BJ (cell line): ENCODE measurements around the gene MAST2. TPM values are rescaled to one million over a fixed set of nuclear protein-coding genes. Genes with fewer than 3 reads are reported as not detected.

Source experiments
- CTCF ChIA-PET: fragments of 350-600 bp; formaldehyde crosslinking; extraction: SDS; loops from one replicate; lab custom pipeline; 2021; ENCODE audit warnings: antibody characterized with exemption, inconsistent platforms; lab: Yijun Ruan, JAX
- POLR2A ChIA-PET: fragments of 300-600 bp; sonication (Branson Sonifier 250); formaldehyde crosslinking; extraction: SDS; loops from one replicate; lab custom pipeline; 2021; ENCODE audit warnings: antibody characterized with exemption; lab: Charles Lee
- DNase-seq: peaks from one replicate; pipeline ENCODE4 v3.0.0-alpha.2; 2011; ENCODE audit warnings: low read depth
- H3K27me3 ChIP-seq: 2 replicates; pipeline ENCODE4 v1.6.0; 2011; ENCODE audit warnings: low read length; ENCODE audit not compliant: control insufficient read depth, insufficient read depth
- H3K36me3 ChIP-seq: 2 replicates; pipeline ENCODE4 v1.5.1; 2011; ENCODE audit warnings: low read length; ENCODE audit not compliant: control insufficient read depth, insufficient read depth
- H3K4me3 ChIP-seq: 2 replicates; pipeline ENCODE4 v1.5.1; 2011; ENCODE audit warnings: low read depth, mild to moderate bottlenecking, control low read depth, low read length
- CTCF ChIP-seq: IDR thresholded peaks from 2 replicates; pipeline ENCODE4 v1.5.1; 2011; ENCODE audit warnings: low read depth, mild to moderate bottlenecking, control low read depth, inconsistent platforms, low read length, moderate library complexity; ENCODE audit not compliant: insufficient read depth
- polyA plus RNA-seq: library from polyadenylated mRNA; depleted of rRNA; stranded (reverse); fragments of >200 nt; gene quantifications from 2 replicates; pipeline ENCODE4 v1.2.3, GENCODE V29; 2011

The MAST2 gene
- polyA plus RNA-seq, 1 experiment = 47.2 TPM

DNA sequence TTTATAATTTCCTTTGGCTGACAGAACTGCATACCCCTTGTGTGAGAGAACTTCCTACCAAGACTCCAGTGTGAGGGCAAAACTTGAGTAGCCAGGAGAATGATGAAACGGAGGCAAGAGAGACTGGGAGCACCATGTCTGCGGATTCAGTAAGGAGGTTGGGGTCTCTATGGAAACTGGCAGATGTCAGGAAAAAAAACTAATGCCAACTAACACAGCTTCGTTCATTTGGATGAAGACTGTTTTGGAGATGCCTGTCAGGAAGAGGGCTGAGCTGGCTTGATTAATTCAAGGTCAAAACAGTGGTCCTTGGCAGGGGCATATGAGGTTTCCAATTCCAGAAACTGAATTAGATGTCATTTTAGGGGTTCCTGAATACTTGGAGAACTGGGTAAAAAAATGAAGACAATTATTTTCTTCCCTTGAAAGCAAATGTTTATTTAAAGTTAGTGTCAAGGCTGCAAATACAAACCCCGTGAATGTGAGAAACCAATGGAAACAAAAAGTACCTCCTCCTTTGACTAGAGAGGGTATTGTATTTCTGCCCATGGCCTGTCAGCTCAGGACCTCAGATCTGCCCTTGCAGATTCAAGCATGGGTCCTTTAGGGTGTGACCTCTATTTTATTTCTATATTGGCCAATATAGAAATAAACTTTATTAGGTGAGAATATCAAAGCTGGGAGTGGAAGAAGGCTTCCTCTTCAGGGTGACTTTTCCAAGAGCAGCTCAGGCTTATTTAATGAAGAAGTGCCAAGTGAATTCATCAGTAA is 110.5 kb downstream of the MAST2 start:
- no peak for TF ChIP-seq CTCF
- H3K36me3 ChIP-seq = no peaks in the 10 kb centered on the region
- POLR2A ChIA-PET = no interaction called here
- H3K4me3 ChIP-seq = no peak overlapping the region
- CTCF ChIA-PET = interaction anchor here (1.6 to 1.8 kb wide), 2 partner anchors 9 to 343 kb away, joined by 3 to 5 read pairs; no protein-coding TSS in a partner anchor
- DNase-seq = no peak
- H3K27me3 ChIP-seq = no peaks in the 10 kb centered on the region

DNA sequence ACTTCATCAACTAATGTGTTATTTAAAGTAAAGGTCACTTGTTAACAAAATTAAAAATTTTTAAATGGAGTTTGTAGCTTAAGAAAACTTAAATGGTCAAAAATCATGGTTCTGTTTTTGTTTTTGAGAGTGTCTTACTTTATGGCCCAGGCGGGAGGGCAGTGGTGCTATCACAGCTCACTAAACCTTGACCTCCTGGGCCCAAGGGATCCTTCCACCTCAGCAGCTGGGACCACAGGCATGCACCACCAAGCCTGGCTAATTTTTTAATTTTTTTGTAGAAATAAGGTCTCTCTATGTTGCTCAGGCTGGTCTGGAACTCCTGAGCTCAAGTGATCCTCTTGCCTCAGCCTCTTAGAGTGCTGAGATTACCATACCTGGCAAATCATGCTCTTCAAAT is 111.4 kb downstream of the MAST2 start:
- Histone ChIP-seq H3K36me3 (no peaks in the 10 kb centered on the region), H3K4me3 (no peak overlapping the region), H3K27me3 (no peaks in the 10 kb centered on the region)
- DNase-seq = no peak
- ChIA-PET POLR2A (no interaction called here), CTCF (no interaction called here)
- no peak for TF ChIP-seq CTCF

GRCh38 chr1:45922374-45922773 is 119.0 kb downstream of the MAST2 start:
- DNase-seq = no peak
- peaks cover 1% of the 10 kb centered on the region; the same call in 1 of the 2 replicates for H3K36me3 ChIP-seq
- no peak for TF ChIP-seq CTCF
- H3K27me3 ChIP-seq = no peaks in the 10 kb centered on the region
- CTCF ChIA-PET = interaction anchor here (1.1 kb wide), 1 partner anchor 9 kb away, joined by 5 read pairs; no protein-coding TSS in a partner anchor
- POLR2A ChIA-PET = no interaction called here
- H3K4me3 ChIP-seq = no peak overlapping the region

- ChIA-PET POLR2A (no interaction called here), CTCF (interaction anchor here (1.1 kb wide), 1 partner anchor 9 kb away, joined by 5 read pairs; no protein-coding TSS in a partner anchor)
- Histone ChIP-seq H3K27me3 (no peaks in the 10 kb centered on the region), H3K4me3 (no peak overlapping the region), H3K36me3 (peaks cover 1% of the 10 kb centered on the region; the same call in 1 of the 2 replicates)
- no peak for TF ChIP-seq CTCF
- no peak for DNase-seq
These were observed 119.4 kb downstream of the MAST2 start for GRCh38 chr1:45922813-45923212.

DNA sequence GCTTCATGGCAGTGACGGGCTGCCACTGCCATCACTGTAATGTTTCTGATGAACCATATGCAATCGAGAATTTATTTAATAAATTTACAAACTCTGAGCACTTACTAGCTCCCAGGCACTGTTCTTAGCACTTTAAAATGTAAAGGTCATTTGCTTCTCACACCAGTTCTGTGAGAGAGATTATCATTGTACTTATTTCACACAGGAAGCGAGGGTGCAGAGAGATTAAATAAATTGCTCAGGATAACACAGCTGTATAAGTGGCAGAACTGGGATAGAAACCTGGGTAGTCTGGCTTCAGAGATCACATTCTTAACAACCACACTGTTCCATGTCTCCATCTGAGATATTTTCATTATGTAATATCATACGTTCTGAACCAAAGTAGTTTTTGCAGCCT is 119.9 kb downstream of the MAST2 start:
- Histone ChIP-seq H3K36me3 (peaks cover 1% of the 10 kb centered on the region; the same call in 1 of the 2 replicates), H3K27me3 (no peaks in the 10 kb centered on the region), H3K4me3 (no peak overlapping the region)
- POLR2A ChIA-PET = no interaction called here
- TF ChIP-seq CTCF = no peak
- no peak for DNase-seq
- CTCF ChIA-PET = no interaction called here
